ENCODE measurements around the gene SERPINB3. TPM values are rescaled to one million over a fixed set of nuclear protein-coding genes. Genes with fewer than 3 reads are reported as not detected.
"Not testable (repeated sequence)": the region's sequence is repeated elsewhere in the genome, so short reads cannot be mapped to it uniquely, and the experiment has no call there.

Gene SERPINB3
- total RNA-seq, 1 experiment from 2014 or later: not detected

DNA sequence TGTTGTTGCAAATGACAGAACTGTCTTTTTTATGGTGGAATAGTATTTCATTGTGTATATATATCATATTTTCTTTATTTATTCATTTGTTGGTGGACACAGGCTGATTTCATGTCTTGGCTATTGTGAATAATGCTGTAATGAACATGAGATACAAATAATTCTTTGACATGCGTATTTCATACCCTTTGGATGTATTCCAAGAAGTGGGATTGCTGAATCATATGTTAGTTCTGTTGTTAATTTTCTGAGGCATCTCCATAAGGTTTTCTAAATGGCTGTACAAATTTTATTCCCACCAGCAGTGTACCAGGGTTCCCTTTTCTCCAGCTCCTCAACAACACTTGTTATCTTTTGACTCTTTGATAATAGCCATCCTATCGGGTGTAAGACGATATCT, 11.4 kb downstream of the SERPINB3 start:
- in situ Hi-C loops (cut with HindIII; ENCODE audit: low pct_unique_long_range_greater_than_20kb, low sequenced_read_pairs); intact Hi-C loops (cut with micrococcal nuclease; ENCODE audit: unreplicated experiment); H3K9me3 ChIP-seq (ENCODE audit: control insufficient read depth, insufficient read depth, low read depth, low read length); ATAC-seq; H3K36me3 ChIP-seq (ENCODE audit: control insufficient read depth, insufficient read depth, low read length); BruUV-seq (replicated peaks); H3K4me3 ChIP-seq (ENCODE audit: low read depth in 2 of 2, low read length in 2 of 2); H3K4me1 ChIP-seq (ENCODE audit: control insufficient read depth, insufficient read depth, low read length); DNase-seq (ENCODE audit: low read depth, low spot score); H3K27ac ChIP-seq (ENCODE audit: low read length); CTCF ChIA-PET; H3K27me3 ChIP-seq (ENCODE audit: control insufficient read depth, insufficient read depth, low read length); POLR2A ChIA-PET: not testable (repeated sequence)

- ATAC-seq (no peak), DNase-seq (ENCODE audit: low read depth, low spot score) (no peak)
- H3K9me3 ChIP-seq (ENCODE audit: control insufficient read depth, insufficient read depth, low read depth, low read length): no peaks in the 10 kb centered on the region
- POLR2A ChIA-PET: no interaction called here
- no peaks in the 10 kb centered on the region for H3K36me3 ChIP-seq (ENCODE audit: control insufficient read depth, insufficient read depth, low read length)
- intact Hi-C loops (cut with micrococcal nuclease; ENCODE audit: unreplicated experiment): no loop called here
- in situ Hi-C loops (cut with HindIII; ENCODE audit: low pct_unique_long_range_greater_than_20kb, low sequenced_read_pairs): no loop called here
- no peak overlapping the region for H3K27ac ChIP-seq (ENCODE audit: low read length)
- no peaks in the 10 kb centered on the region for H3K4me1 ChIP-seq (ENCODE audit: control insufficient read depth, insufficient read depth, low read length)
- H3K27me3 ChIP-seq (ENCODE audit: control insufficient read depth, insufficient read depth, low read length): no peaks in the 10 kb centered on the region
- TF ChIP-seq, protein P1, sequence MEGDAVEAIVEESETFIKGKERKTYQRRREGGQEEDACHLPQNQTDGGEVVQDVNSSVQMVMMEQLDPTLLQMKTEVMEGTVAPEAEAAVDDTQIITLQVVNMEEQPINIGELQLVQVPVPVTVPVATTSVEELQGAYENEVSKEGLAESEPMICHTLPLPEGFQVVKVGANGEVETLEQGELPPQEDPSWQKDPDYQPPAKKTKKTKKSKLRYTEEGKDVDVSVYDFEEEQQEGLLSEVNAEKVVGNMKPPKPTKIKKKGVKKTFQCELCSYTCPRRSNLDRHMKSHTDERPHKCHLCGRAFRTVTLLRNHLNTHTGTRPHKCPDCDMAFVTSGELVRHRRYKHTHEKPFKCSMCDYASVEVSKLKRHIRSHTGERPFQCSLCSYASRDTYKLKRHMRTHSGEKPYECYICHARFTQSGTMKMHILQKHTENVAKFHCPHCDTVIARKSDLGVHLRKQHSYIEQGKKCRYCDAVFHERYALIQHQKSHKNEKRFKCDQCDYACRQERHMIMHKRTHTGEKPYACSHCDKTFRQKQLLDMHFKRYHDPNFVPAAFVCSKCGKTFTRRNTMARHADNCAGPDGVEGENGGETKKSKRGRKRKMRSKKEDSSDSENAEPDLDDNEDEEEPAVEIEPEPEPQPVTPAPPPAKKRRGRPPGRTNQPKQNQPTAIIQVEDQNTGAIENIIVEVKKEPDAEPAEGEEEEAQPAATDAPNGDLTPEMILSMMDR (IDR thresholded peaks at IDR 0.05): no peak
- TF ChIP-seq TCF7L2 (IDR thresholded peaks at IDR 0.05; ENCODE audit: low read depth, low read length): no peak
- no peak for TF ChIP-seq SIN3A (IDR thresholded peaks at IDR 0.05; ENCODE audit: borderline replicate concordance, insufficient read depth, low read depth, low read length)
- TF ChIP-seq, protein P2, sequence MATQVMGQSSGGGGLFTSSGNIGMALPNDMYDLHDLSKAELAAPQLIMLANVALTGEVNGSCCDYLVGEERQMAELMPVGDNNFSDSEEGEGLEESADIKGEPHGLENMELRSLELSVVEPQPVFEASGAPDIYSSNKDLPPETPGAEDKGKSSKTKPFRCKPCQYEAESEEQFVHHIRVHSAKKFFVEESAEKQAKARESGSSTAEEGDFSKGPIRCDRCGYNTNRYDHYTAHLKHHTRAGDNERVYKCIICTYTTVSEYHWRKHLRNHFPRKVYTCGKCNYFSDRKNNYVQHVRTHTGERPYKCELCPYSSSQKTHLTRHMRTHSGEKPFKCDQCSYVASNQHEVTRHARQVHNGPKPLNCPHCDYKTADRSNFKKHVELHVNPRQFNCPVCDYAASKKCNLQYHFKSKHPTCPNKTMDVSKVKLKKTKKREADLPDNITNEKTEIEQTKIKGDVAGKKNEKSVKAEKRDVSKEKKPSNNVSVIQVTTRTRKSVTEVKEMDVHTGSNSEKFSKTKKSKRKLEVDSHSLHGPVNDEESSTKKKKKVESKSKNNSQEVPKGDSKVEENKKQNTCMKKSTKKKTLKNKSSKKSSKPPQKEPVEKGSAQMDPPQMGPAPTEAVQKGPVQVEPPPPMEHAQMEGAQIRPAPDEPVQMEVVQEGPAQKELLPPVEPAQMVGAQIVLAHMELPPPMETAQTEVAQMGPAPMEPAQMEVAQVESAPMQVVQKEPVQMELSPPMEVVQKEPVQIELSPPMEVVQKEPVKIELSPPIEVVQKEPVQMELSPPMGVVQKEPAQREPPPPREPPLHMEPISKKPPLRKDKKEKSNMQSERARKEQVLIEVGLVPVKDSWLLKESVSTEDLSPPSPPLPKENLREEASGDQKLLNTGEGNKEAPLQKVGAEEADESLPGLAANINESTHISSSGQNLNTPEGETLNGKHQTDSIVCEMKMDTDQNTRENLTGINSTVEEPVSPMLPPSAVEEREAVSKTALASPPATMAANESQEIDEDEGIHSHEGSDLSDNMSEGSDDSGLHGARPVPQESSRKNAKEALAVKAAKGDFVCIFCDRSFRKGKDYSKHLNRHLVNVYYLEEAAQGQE (IDR thresholded peaks at IDR 0.05; ENCODE audit: insufficient read depth in 1 of 2, low read depth in 2 of 2, low read length in 1 of 2): no peak
- no peak for TF ChIP-seq POLR2AphosphoS5 (IDR thresholded peaks at IDR 0.05; ENCODE audit: low read depth, low read length)
- CTCF ChIA-PET: no interaction called here
- H3K4me3 ChIP-seq (ENCODE audit: low read depth in 2 of 2, low read length in 2 of 2): no peak overlapping the region
- BruUV-seq (replicated peaks): no TSS peak
Observed at GRCh38 chr18:63648241-63648640, 13.5 kb downstream of the SERPINB3 start.

DNA sequence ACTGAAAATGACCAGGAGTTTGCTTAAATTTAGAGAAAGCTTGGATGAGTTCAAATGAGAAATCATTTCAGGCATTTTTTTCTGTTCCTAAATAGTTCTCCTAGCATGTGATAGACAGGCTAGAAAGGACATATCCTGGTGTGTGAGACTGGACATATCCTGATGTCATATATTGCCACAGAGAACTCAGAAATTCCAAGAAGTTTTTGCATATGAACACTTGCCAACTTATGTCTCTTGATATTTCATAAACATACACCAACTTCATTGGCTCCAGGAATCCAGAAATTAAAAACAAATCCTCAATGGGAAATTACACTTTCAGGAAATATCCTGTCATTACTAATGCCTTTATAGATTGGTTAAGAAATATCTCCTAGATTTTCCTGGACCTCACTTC, 14.8 kb downstream of the SERPINB3 start:
- ATAC-seq: no peak
- TF ChIP-seq POLR2AphosphoS5 (IDR thresholded peaks at IDR 0.05; ENCODE audit: low read depth, low read length) (no peak), SIN3A (IDR thresholded peaks at IDR 0.05; ENCODE audit: borderline replicate concordance, insufficient read depth, low read depth, low read length) (no peak), TCF7L2 (IDR thresholded peaks at IDR 0.05; ENCODE audit: low read depth, low read length) (no peak)
- TF ChIP-seq, protein P2 (IDR thresholded peaks at IDR 0.05; ENCODE audit: insufficient read depth in 1 of 2, low read depth in 2 of 2, low read length in 1 of 2): no peak
- TF ChIP-seq, protein P1 (IDR thresholded peaks at IDR 0.05): no peak
- BruUV-seq (replicated peaks): no TSS peak
- no peaks in the 10 kb centered on the region for H3K27me3 ChIP-seq (ENCODE audit: control insufficient read depth, insufficient read depth, low read length)
- H3K4me1 ChIP-seq (ENCODE audit: control insufficient read depth, insufficient read depth, low read length): no peaks in the 10 kb centered on the region
- no peak for DNase-seq (ENCODE audit: low read depth, low spot score)
- in situ Hi-C loops (cut with HindIII; ENCODE audit: low pct_unique_long_range_greater_than_20kb, low sequenced_read_pairs) (no loop called here), intact Hi-C loops (cut with micrococcal nuclease; ENCODE audit: unreplicated experiment) (no loop called here)
- H3K36me3 ChIP-seq (ENCODE audit: control insufficient read depth, insufficient read depth, low read length): no peaks in the 10 kb centered on the region
- ChIA-PET POLR2A (no interaction called here), CTCF (no interaction called here)
- no peak overlapping the region for H3K27ac ChIP-seq (ENCODE audit: low read length)
- no peaks in the 10 kb centered on the region for H3K9me3 ChIP-seq (ENCODE audit: control insufficient read depth, insufficient read depth, low read depth, low read length)
- no peak overlapping the region for H3K4me3 ChIP-seq (ENCODE audit: low read depth in 2 of 2, low read length in 2 of 2)

GRCh38 chr18:63644694-63645093, 17.0 kb downstream of the SERPINB3 start:
- H3K4me1 ChIP-seq (ENCODE audit: control insufficient read depth, insufficient read depth, low read length); in situ Hi-C loops (cut with HindIII; ENCODE audit: low pct_unique_long_range_greater_than_20kb, low sequenced_read_pairs); BruUV-seq (replicated peaks); H3K4me3 ChIP-seq (ENCODE audit: low read depth in 2 of 2, low read length in 2 of 2); DNase-seq (ENCODE audit: low read depth, low spot score); POLR2A ChIA-PET; H3K27me3 ChIP-seq (ENCODE audit: control insufficient read depth, insufficient read depth, low read length); H3K27ac ChIP-seq (ENCODE audit: low read length); H3K36me3 ChIP-seq (ENCODE audit: control insufficient read depth, insufficient read depth, low read length); ATAC-seq; intact Hi-C loops (cut with micrococcal nuclease; ENCODE audit: unreplicated experiment); H3K9me3 ChIP-seq (ENCODE audit: control insufficient read depth, insufficient read depth, low read depth, low read length); CTCF ChIA-PET: not testable (repeated sequence)
